CD4-positive, alpha-beta T cell (primary cell): ENCODE measurements around the gene SH3RF3. TPM values are rescaled to one million over a fixed set of nuclear protein-coding genes. Genes with fewer than 3 reads are reported as not detected.

Experiments
- ATAC-seq: fragments of 200-7000 bp; cut with Tn5 transposase; one replicate; pipeline ENCODE4 v1.10.0; 2022; ENCODE audit warnings: mild to moderate bottlenecking; ENCODE audit not compliant: poor library complexity
- CTCF ChIA-PET: fragments of 350-600 bp; sonication (Branson Sonifier 250); formaldehyde crosslinking; loops from one replicate; lab custom pipeline; 2021; ENCODE audit warnings: antibody characterized with exemption, inconsistent platforms; lab: Charles Lee
- POLR2A ChIA-PET: fragments of 350-600 bp; sonication (Branson Sonifier 250); formaldehyde crosslinking; loops from one replicate; lab custom pipeline; 2021; ENCODE audit warnings: antibody characterized with exemption, inconsistent platforms; lab: Charles Lee
- DNase-seq, 14 experiments: peaks; one replicate each; pipeline ENCODE4 v3.0.0-alpha.2; 2013 to 2020; ENCODE audit warnings: mixed read lengths in 2 of 14
- H3K27ac ChIP-seq, 2 donors: one replicate each; pipeline versions ENCODE4 v1.5.1 to v1.7.0; 2013; ENCODE audit warnings: low read length in 2 of 2, low read depth in 1 of 2, mild to moderate bottlenecking in 1 of 2
- H3K27me3 ChIP-seq, 2 experiments: 1 replicate in 1 of 2; 2 replicates in 1 of 2; pipeline versions ENCODE4 v1.6.1 to v1.7.0; 2013; ENCODE audit warnings: low read length in 2 of 2, control low read depth in 1 of 2, mild to moderate bottlenecking in 1 of 2, moderate library complexity in 1 of 2; ENCODE audit not compliant: insufficient read depth in 2 of 2, control insufficient read depth in 1 of 2
- H3K36me3 ChIP-seq: one replicate; pipeline ENCODE4 v1.6.1; 2013; ENCODE audit warnings: low read length, control low read depth; ENCODE audit not compliant: insufficient read depth
- H3K4me1 ChIP-seq: one replicate; pipeline ENCODE4 v1.6.1; 2013; ENCODE audit warnings: low read length, control low read depth; ENCODE audit not compliant: insufficient read depth
- H3K4me3 ChIP-seq: one replicate; pipeline ENCODE4 v1.5.1; 2013; ENCODE audit warnings: mild to moderate bottlenecking, low read length, moderate library complexity
- H3K9me3 ChIP-seq, 2 experiments: 1 replicate in 1 of 2; 2 replicates in 1 of 2; pipeline versions ENCODE4 v1.6.1 to v1.7.0; 2013; ENCODE audit warnings: low read length in 2 of 2, mild to moderate bottlenecking in 2 of 2, control low read depth in 1 of 2, moderate library complexity in 1 of 2; ENCODE audit not compliant: control insufficient read depth in 1 of 2, insufficient read depth in 1 of 2
- H3K27ac Mint-ChIP-seq: one replicate; pipeline ENCODE4 v1.8.0; 2020; ENCODE audit warnings: mixed read lengths
- H3K27me3 Mint-ChIP-seq: one replicate; pipeline ENCODE4 v1.8.0; 2021; ENCODE audit warnings: mixed read lengths
- H3K36me3 Mint-ChIP-seq: one replicate; pipeline ENCODE4 v1.8.0; 2021; ENCODE audit warnings: low read depth, mixed read lengths
- H3K4me1 Mint-ChIP-seq: one replicate; pipeline ENCODE4 v1.8.0; 2021; ENCODE audit warnings: low read depth, mixed read lengths
- H3K4me3 Mint-ChIP-seq: one replicate; pipeline ENCODE4 v1.8.0; 2020; ENCODE audit warnings: mild to moderate bottlenecking, mixed read lengths
- H3K9me3 Mint-ChIP-seq: one replicate; pipeline ENCODE4 v1.8.0; 2020; ENCODE audit warnings: mixed read lengths
- intact Hi-C, 2 experiments: fragments of 100-400 bp; cut with DNase I in 1 of 2; cut with micrococcal nuclease in 1 of 2; formaldehyde crosslinking; loops; one replicate each; pipeline versions ENCODE4 v1.15.1 to v1.9.0; 2023 to 2025; cut with DNase I, micrococcal nuclease
- total RNA-seq, 174 experiments: library from RNA in 2 of 174; stranded (reverse) in 2 of 174; gene quantifications; one replicate each; pipeline ENCODE4 v1.2.3 and lab custom pipeline; 2021 to 2026
- TF ChIP-seq, protein P1 (sequence below): fragments of 200-600 bp; IDR thresholded peaks from one replicate; pipeline ENCODE4 v1.8.0; 2022; ENCODE audit warnings: antibody characterized with exemption, mild to moderate bottlenecking

The SH3RF3 gene
- total RNA-seq, 2 experiments from 2014 or later, result 5.2 to 5.9 TPM

- H3K36me3 Mint-ChIP-seq, result no peaks in the 10 kb centered on the region
- no peak overlapping the region for H3K27ac Mint-ChIP-seq
- no peak for ATAC-seq
- Histone ChIP-seq H3K27me3 (peaks cover 28 to 41% of the 10 kb centered on the region in 2 experiments), H3K36me3 (no peaks in the 10 kb centered on the region), H3K4me3 (no peak overlapping the region), H3K4me1 (peaks cover 31% of the 10 kb centered on the region), H3K27ac (no peak overlapping the region), H3K9me3 (peaks cover 5 to 12% of the 10 kb centered on the region in 2 experiments)
- TF ChIP-seq, protein P1, sequence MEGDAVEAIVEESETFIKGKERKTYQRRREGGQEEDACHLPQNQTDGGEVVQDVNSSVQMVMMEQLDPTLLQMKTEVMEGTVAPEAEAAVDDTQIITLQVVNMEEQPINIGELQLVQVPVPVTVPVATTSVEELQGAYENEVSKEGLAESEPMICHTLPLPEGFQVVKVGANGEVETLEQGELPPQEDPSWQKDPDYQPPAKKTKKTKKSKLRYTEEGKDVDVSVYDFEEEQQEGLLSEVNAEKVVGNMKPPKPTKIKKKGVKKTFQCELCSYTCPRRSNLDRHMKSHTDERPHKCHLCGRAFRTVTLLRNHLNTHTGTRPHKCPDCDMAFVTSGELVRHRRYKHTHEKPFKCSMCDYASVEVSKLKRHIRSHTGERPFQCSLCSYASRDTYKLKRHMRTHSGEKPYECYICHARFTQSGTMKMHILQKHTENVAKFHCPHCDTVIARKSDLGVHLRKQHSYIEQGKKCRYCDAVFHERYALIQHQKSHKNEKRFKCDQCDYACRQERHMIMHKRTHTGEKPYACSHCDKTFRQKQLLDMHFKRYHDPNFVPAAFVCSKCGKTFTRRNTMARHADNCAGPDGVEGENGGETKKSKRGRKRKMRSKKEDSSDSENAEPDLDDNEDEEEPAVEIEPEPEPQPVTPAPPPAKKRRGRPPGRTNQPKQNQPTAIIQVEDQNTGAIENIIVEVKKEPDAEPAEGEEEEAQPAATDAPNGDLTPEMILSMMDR, result no peak
- POLR2A ChIA-PET, result no interaction called here
- DNase-seq, result no peak
- peaks cover 46% of the 10 kb centered on the region for H3K4me1 Mint-ChIP-seq
- CTCF ChIA-PET, result interaction anchor here (0.9 kb wide), 1 partner anchor 77 kb away, joined by 3 read pairs; no protein-coding TSS in a partner anchor
- H3K9me3 Mint-ChIP-seq, result no peaks in the 10 kb centered on the region
- no peak overlapping the region for H3K4me3 Mint-ChIP-seq
- peaks cover 68% of the 10 kb centered on the region for H3K27me3 Mint-ChIP-seq
- intact Hi-C loops, result loop anchor here (5.0 to 10.0 kb wide), 4 partner anchors 38 to 186 kb away; no protein-coding TSS in a partner anchor
Measured at GRCh38 chr2:109210431-109211200, 81.6 kb downstream of the SH3RF3 start.

GRCh38 chr2:109211315-109211714 lies 82.3 kb downstream of the SH3RF3 start:
- Mint-ChIP-seq H3K9me3 (no peaks in the 10 kb centered on the region), H3K27me3 (peaks cover 75% of the 10 kb centered on the region), H3K4me1 (peaks cover 53% of the 10 kb centered on the region), H3K36me3 (no peaks in the 10 kb centered on the region), H3K27ac (no peak overlapping the region), H3K4me3 (no peak overlapping the region)
- Histone ChIP-seq H3K36me3 (no peaks in the 10 kb centered on the region), H3K4me1 (peaks cover 38% of the 10 kb centered on the region), H3K27me3 (peaks cover 35 to 48% of the 10 kb centered on the region in 2 experiments), H3K4me3 (no peak overlapping the region), H3K9me3 (peaks cover 5 to 14% of the 10 kb centered on the region in 2 experiments), H3K27ac (no peak overlapping the region)
- DNase-seq, result no peak
- no peak for ATAC-seq
- intact Hi-C loops, result loop anchor here (5.0 to 10.0 kb wide), 4 partner anchors 39 to 187 kb away; no protein-coding TSS in a partner anchor
- TF ChIP-seq, protein P1, result no peak
- CTCF ChIA-PET, result interaction anchor here (0.9 kb wide), 1 partner anchor 78 kb away, joined by 3 read pairs; no protein-coding TSS in a partner anchor
- POLR2A ChIA-PET, result no interaction called here

DNA sequence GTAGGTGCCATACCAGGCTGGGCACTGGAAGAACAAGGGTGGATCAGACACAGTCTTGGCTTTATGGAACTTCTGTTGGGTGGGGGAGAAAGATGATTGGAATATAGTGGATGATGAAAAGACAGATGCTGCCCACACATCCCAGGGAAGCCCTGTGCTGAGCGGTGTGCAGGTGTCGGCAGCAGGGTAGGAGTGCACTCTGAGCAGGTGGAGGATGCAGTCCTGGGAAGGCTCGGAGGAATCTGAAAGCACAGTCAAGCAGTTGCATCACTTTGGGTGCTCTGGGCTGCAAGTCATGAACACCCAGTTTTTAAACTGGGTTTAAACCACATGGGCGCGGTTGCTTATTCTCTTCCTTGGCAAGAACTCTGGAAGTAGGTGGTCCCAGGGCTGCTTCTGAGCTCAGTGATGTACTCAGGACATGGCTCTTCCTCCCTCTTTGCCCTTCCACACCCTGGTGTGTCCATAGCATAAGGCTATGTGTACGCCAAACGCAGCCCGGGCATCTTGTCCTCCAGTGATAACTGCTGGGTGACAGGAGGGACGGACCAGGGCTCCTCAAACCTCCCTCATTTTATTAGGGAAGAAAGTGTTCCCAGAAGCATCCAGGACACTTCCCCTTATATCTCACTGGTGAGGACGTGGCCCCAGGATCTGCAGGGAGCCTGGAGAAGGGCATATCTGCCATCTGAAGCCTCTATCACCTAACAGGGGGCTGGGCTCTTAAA lies 84.0 kb downstream of the SH3RF3 start:
- no peak overlapping the region for H3K4me3 ChIP-seq
- peak overlapping the region; percentile 75 for H3K4me3 Mint-ChIP-seq
- H3K4me1 Mint-ChIP-seq, result peaks cover 64% of the 10 kb centered on the region
- H3K4me1 ChIP-seq, result peaks cover 54% of the 10 kb centered on the region
- peaks cover 5 to 15% of the 10 kb centered on the region in 2 experiments for H3K9me3 ChIP-seq
- ATAC-seq (no peak), DNase-seq (no peak)
- intact Hi-C loops, result loop anchor here (5.0 to 10.0 kb wide), 4 partner anchors 41 to 188 kb away; no protein-coding TSS in a partner anchor
- H3K27me3 ChIP-seq, result peaks cover 44 to 61% of the 10 kb centered on the region in 2 experiments
- ChIA-PET CTCF (no interaction called here), POLR2A (interaction anchor here (1.2 kb wide), 1 partner anchor 69 kb away, joined by 3 read pairs; no protein-coding TSS in a partner anchor)
- H3K36me3 ChIP-seq, result no peaks in the 10 kb centered on the region
- TF ChIP-seq, protein P1, result no peak
- no peaks in the 10 kb centered on the region for H3K9me3 Mint-ChIP-seq
- no peaks in the 10 kb centered on the region for H3K36me3 Mint-ChIP-seq
- no peak overlapping the region for H3K27ac ChIP-seq
- peak overlapping the region; percentile 69 for H3K27ac Mint-ChIP-seq
- peaks cover 88% of the 10 kb centered on the region for H3K27me3 Mint-ChIP-seq
